Spleen (tissue), 11 donors: ENCODE results near the gene RENBP. TPM values are rescaled to one million over a fixed set of nuclear protein-coding genes. Genes with fewer than 3 reads are reported as not detected.

Experiments
- DNase-seq: peaks from one replicate; pipeline ENCODE4 v3.0.0-alpha.2; 2020
- H3K27ac ChIP-seq, 8 donors: fragments of 200-600 bp; sonication (generic) in 7 of 8; 1 replicate in 4 of 8; 2 replicates in 4 of 8; pipeline versions ENCODE4 v1.5.0 to v1.8.0; 2016 to 2021; ENCODE audit warnings: inconsistent platforms in 4 of 8, mild to moderate bottlenecking in 4 of 8, moderate library complexity in 1 of 8
- H3K27me3 ChIP-seq, 7 donors: fragments of 200-600 bp; sonication (generic) in 6 of 7; replicated peaks in 1 of 7; 1 replicate in 4 of 7; 2 replicates in 3 of 7; pipeline versions ENCODE4 v1.5.0 to v1.8.0; 2016 to 2021; ENCODE audit warnings: inconsistent platforms in 3 of 7, mild to moderate bottlenecking in 1 of 7
- H3K36me3 ChIP-seq, 6 donors: fragments of 200-600 bp; sonication (generic) in 5 of 6; 1 replicate in 4 of 6; 2 replicates in 2 of 6; pipeline versions ENCODE4 v1.5.0 to v1.8.0; 2016 to 2021; ENCODE audit warnings: inconsistent platforms in 2 of 6
- H3K4me1 ChIP-seq, 6 donors: fragments of 200-600 bp; sonication (generic) in 5 of 6; 1 replicate in 3 of 6; 2 replicates in 3 of 6; pipeline versions ENCODE4 v1.5.0 to v1.8.0; 2016 to 2021; ENCODE audit warnings: inconsistent platforms in 3 of 6
- H3K4me3 ChIP-seq, 8 donors: fragments of 200-600 bp; sonication (generic) in 7 of 8; 1 replicate in 4 of 8; 2 replicates in 4 of 8; pipeline versions ENCODE4 v1.5.0 to v1.8.0; 2016 to 2021; ENCODE audit warnings: inconsistent platforms in 4 of 8, mild to moderate bottlenecking in 4 of 8, moderate library complexity in 2 of 8
- H3K9me3 ChIP-seq, 8 donors: fragments of 200-600 bp; sonication (generic) in 7 of 8; 1 replicate in 4 of 8; 2 replicates in 4 of 8; pipeline versions ENCODE4 v1.5.0 to v1.8.0; 2016 to 2021; ENCODE audit warnings: inconsistent platforms in 4 of 8
- POLR2A ChIP-seq, 3 donors: fragments of 450-650 bp; IDR thresholded peaks; one replicate each; pipeline ENCODE4 v1.5.1; 2017; ENCODE audit warnings: antibody characterized with exemption in 3 of 3, mild to moderate bottlenecking in 1 of 3
- POLR2AphosphoS5 ChIP-seq, 3 donors: sonication (generic); formaldehyde crosslinking; IDR thresholded peaks; one replicate each; pipeline ENCODE4 v1.5.1; 2017; ENCODE audit warnings: antibody characterized with exemption in 3 of 3
- WGBS, 5 donors: extraction: QIAGEN DNeasy Blood & Tissue Kit in 3 of 5; methylation state at CpG; one replicate each; pipeline versions ENCODE4 v1.1.5 to v1.1.7; 2013 to 2018; 5-methylcytosine and 5-hydroxymethylcytosine counted together
- intact Hi-C: fragments of 100-400 bp; cut with DNase I; formaldehyde crosslinking; loops from one replicate; pipeline ENCODE4 v1.15.0; 2023; ENCODE audit warnings: low total_unique reads
- polyA plus RNA-seq, 3 donors: library from polyadenylated mRNA; stranded (reverse); fragments of 200-250 nt; gene quantifications; one replicate each; pipeline ENCODE4 v1.2.1, GENCODE V29; 2013
- total RNA-seq, 7 donors: library from RNA; depleted of rRNA in 3 of 7; stranded (reverse); fragments of >200 nt in 3 of 7; fragmentation: NEBNext Ultra II Directional in 4 of 7; extraction: Animal tissue kit (Norgen Biotek cat#: 25700) in 4 of 7; gene quantifications; one replicate each; pipeline versions ENCODE4 v1.1.0 to v1.2.1, GENCODE V29; 2016 to 2021
- TF ChIP-seq, protein P1 (sequence below), 11 experiments: fragments of 200-600 bp in 7 of 11; fragments of 450-650 bp in 4 of 11; sonication (generic) in 4 of 11; IDR thresholded peaks in 8 of 11; conservative IDR thresholded peaks in 3 of 11; 1 replicate in 7 of 11; 2 replicates in 4 of 11; pipeline versions ENCODE4 v1.4.0 to v1.8.0; 2016 to 2021; ENCODE audit warnings: antibody characterized with exemption in 11 of 11, inconsistent platforms in 4 of 11, mild to moderate bottlenecking in 1 of 11
- donor health status: healthy with polysubstance abuse.
- donor health status: DM: no; HTN: no; CAD: no; lungs with moderate emphysema.
- donor health status: DM: no; HTN: no; CAD: no.
- donor health status: Bipolar disorder and iron deficiency.
- donor health status: healthy.
- donor health status: DM: no; HTN: no; CAD: no.
- donor health status: DM: yes; HTN: yes; CAD: no.

RENBP gene
- total and polyA plus RNA-seq, 10 donors, result 42.0 to 105 (median 63.5) TPM

DNA sequence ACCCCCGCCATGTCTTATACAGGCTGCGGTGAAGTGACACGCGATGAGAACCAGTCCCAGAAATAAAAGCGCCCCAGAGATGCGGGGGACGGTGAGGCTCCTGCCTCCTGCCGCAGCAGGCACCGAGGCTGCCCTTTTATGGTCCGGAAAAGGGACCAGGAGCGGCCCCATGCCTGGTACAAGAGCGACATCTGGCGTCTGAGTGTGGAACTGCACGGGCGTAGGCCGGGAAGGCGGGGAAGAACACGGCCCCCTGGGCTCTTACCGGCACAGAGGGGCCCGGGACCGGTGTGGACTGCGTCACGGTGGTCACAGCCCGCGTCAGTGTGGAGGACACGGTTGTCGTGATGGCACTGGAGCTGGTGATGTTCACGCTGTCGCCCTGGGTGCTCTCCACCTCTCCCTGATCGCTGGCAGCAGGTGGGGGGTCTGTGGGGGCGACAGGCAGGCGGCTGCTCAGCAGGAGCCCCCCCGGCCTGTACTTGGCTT is 8.9 kb upstream of the RENBP start:
- TF ChIP-seq, protein P1, sequence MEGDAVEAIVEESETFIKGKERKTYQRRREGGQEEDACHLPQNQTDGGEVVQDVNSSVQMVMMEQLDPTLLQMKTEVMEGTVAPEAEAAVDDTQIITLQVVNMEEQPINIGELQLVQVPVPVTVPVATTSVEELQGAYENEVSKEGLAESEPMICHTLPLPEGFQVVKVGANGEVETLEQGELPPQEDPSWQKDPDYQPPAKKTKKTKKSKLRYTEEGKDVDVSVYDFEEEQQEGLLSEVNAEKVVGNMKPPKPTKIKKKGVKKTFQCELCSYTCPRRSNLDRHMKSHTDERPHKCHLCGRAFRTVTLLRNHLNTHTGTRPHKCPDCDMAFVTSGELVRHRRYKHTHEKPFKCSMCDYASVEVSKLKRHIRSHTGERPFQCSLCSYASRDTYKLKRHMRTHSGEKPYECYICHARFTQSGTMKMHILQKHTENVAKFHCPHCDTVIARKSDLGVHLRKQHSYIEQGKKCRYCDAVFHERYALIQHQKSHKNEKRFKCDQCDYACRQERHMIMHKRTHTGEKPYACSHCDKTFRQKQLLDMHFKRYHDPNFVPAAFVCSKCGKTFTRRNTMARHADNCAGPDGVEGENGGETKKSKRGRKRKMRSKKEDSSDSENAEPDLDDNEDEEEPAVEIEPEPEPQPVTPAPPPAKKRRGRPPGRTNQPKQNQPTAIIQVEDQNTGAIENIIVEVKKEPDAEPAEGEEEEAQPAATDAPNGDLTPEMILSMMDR (IDR thresholded peaks at IDR 0.05 in 8 of 11, conservative IDR thresholded peaks at IDR 0.05 in 3 of 11), result peak; percentile 94 to 100 (median 97)
- TF ChIP-seq POLR2A (IDR thresholded peaks at IDR 0.05) (no peak), POLR2AphosphoS5 (IDR thresholded peaks at IDR 0.05) (peak; percentile 66 to 78 (median 69))
- H3K27ac ChIP-seq, result peak overlapping the region in 3 of 8 donors; percentile 18 to 48 (median 45)
- intact Hi-C loops, result loop anchor here (2.0 kb wide), 1 partner anchor 193 kb away; no protein-coding TSS in a partner anchor
- H3K4me3 ChIP-seq, result no peak overlapping the region
- DNase-seq, result peak; percentile 94
- 27 to 36% (median 31%) methylated on average over 8 to 33 of the region's 33 CpGs for WGBS, 5 donors
- peaks cover 4 to 100% (median 88%) of the 10 kb centered on the region in 6 donors for H3K36me3 ChIP-seq
- peaks cover 0 to 3% (median 0%) of the 10 kb centered on the region in 7 donors for H3K27me3 ChIP-seq
- no peaks in the 10 kb centered on the region for H3K9me3 ChIP-seq
- H3K4me1 ChIP-seq, result peaks cover 0 to 29% (median 19%) of the 10 kb centered on the region in 6 donors

GRCh38 chrX:153952373-153953026 is 8.1 kb upstream of the RENBP start:
- WGBS, 5 donors, result 92 to 100% (median 93%) methylated on average over 5 to 32 of the region's 32 CpGs
- TF ChIP-seq POLR2A (IDR thresholded peaks at IDR 0.05) (no peak), POLR2AphosphoS5 (IDR thresholded peaks at IDR 0.05) (peak in 1 of 3 donors; percentile 48)
- H3K4me1 ChIP-seq, result peaks cover 0 to 38% (median 28%) of the 10 kb centered on the region in 6 donors
- no peak overlapping the region for H3K4me3 ChIP-seq
- peak; percentile 80 for DNase-seq
- peaks cover 0 to 3% (median 0%) of the 10 kb centered on the region in 7 donors for H3K27me3 ChIP-seq
- H3K9me3 ChIP-seq, result no peaks in the 10 kb centered on the region
- H3K27ac ChIP-seq, result peak overlapping the region in 2 of 8 donors; percentile 45 to 48
- H3K36me3 ChIP-seq, result peaks cover under 1 to 97% (median 79%) of the 10 kb centered on the region in 6 donors
- intact Hi-C loops, result loop anchor here (2.0 kb wide), 1 partner anchor 192 kb away; no protein-coding TSS in a partner anchor

- peaks cover 0 to 91% (median 72%) of the 10 kb centered on the region in 6 donors for H3K36me3 ChIP-seq
Measured at GRCh38 chrX:153951683-153952372, 7.4 kb upstream of the RENBP start.

DNA sequence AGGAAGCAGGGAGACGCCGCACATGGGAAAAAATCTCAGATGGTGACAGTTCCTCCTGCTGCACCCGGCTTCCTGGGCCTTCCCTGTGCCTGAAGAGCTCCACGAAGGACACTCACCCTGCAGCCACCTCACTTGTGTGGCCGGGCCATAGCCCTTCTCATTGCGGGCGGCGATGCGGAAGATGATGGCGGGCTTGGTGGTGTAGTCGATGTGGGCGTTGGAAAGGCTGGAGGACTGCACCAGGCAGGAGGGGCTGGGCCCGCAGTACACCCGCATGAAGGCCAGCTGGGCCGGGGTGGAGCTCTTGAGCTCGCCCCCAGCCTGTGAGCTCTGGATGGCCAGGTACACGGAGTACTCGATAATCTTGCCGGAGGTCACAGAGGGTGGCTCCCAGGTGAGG is 5.7 kb upstream of the RENBP start:
- peaks cover 0 to 74% (median 58%) of the 10 kb centered on the region in 6 donors for H3K36me3 ChIP-seq
- no peak overlapping the region for H3K4me3 ChIP-seq
- 77 to 94% (median 86%) methylated on average over 11 to 19 of the region's 19 CpGs for WGBS, 5 donors
- DNase-seq, result no peak
- H3K27me3 ChIP-seq, result peaks cover 0 to 3% (median 0%) of the 10 kb centered on the region in 7 donors
- H3K4me1 ChIP-seq, result peaks cover 0 to 48% (median 37%) of the 10 kb centered on the region in 6 donors
- intact Hi-C loops, result no loop called here
- TF ChIP-seq POLR2AphosphoS5 (IDR thresholded peaks at IDR 0.05), result no peak
- H3K9me3 ChIP-seq, result no peaks in the 10 kb centered on the region
- peak overlapping the region in 4 of 8 donors; percentile 74 to 79 (median 76) for H3K27ac ChIP-seq

More at GRCh38 chrX:153951683-153952372, 7.4 kb upstream of the RENBP start:
- peak; percentile 75 for DNase-seq
- H3K9me3 ChIP-seq, result no peaks in the 10 kb centered on the region
- H3K27me3 ChIP-seq, result peaks cover 0 to 3% (median 0%) of the 10 kb centered on the region in 7 donors
- no peak overlapping the region for H3K27ac ChIP-seq
- 93 to 98% (median 95%) methylated on average over 6 to 28 of the region's 28 CpGs for WGBS, 5 donors
- TF ChIP-seq, protein P1 (IDR thresholded peaks at IDR 0.05 in 8 of 11, conservative IDR thresholded peaks at IDR 0.05 in 3 of 11), result no peak
- no peak for TF ChIP-seq POLR2AphosphoS5 (IDR thresholded peaks at IDR 0.05)
- no peak for TF ChIP-seq POLR2A (IDR thresholded peaks at IDR 0.05)
- no peak overlapping the region for H3K4me3 ChIP-seq
- intact Hi-C loops, result loop anchor here (2.0 kb wide), 1 partner anchor 191 kb away; no protein-coding TSS in a partner anchor
- peaks cover 0 to 45% (median 34%) of the 10 kb centered on the region in 6 donors for H3K4me1 ChIP-seq
